ENCODE results near the gene SYPL1.

The SYPL1 gene

DNA sequence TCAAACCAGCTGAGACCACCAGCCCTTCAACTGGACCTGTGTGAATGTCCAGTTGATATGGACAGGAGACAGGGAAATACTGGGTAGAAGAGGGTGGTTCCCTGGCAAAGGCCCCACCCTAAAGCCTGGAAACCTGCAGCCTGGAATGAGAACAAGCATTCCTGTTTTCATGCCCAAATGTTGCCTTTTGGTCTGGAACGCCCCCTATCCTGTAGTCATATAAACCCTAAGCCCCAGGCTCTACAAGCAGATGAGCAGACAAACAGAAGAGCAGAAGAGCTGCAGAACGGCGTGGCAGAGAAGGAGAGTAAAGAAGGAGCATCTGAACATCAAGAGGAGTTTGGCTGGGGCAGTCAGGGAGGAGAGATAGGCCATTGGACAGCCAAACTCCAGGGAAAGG, 38.4 kb downstream of the SYPL1 start:
- H3K9me3 ChIP-seq: no peaks in the 10 kb centered on the region
- H3K4me3 ChIP-seq (ENCODE audit: low read depth, low read length): no peak overlapping the region
- H3K27me3 ChIP-seq: no peaks in the 10 kb centered on the region
- TF ChIP-seq, protein P1, sequence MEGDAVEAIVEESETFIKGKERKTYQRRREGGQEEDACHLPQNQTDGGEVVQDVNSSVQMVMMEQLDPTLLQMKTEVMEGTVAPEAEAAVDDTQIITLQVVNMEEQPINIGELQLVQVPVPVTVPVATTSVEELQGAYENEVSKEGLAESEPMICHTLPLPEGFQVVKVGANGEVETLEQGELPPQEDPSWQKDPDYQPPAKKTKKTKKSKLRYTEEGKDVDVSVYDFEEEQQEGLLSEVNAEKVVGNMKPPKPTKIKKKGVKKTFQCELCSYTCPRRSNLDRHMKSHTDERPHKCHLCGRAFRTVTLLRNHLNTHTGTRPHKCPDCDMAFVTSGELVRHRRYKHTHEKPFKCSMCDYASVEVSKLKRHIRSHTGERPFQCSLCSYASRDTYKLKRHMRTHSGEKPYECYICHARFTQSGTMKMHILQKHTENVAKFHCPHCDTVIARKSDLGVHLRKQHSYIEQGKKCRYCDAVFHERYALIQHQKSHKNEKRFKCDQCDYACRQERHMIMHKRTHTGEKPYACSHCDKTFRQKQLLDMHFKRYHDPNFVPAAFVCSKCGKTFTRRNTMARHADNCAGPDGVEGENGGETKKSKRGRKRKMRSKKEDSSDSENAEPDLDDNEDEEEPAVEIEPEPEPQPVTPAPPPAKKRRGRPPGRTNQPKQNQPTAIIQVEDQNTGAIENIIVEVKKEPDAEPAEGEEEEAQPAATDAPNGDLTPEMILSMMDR (IDR thresholded peaks at IDR 0.05; ENCODE audit: low read depth, low read length): no peak
- H3K4me1 ChIP-seq: no peaks in the 10 kb centered on the region
- no peaks in the 10 kb centered on the region for H3K36me3 ChIP-seq
- DNase-seq: no peak

DNA sequence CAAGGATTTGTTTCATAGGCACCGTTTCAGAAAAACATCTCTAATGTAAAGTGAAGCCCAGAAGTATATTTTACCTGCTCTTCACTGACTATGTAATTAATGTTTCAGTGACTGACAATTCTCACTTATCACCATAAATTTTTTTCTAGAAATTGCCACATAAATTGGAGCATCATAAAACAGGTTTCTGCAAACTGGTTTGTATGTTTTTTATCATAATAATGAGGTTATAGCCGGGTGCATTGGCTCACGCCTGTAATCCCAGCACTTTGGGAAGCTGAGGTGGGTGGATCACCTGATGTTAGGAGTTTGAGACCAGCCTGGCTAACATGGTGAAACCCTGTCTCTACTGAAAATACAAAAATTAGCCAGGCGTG, 39.4 kb downstream of the SYPL1 start:
- DNase-seq: no peak
- H3K9me3 ChIP-seq: no peaks in the 10 kb centered on the region
- no peak overlapping the region for H3K4me3 ChIP-seq (ENCODE audit: low read depth, low read length)
- no peaks in the 10 kb centered on the region for H3K36me3 ChIP-seq
- H3K4me1 ChIP-seq: no peaks in the 10 kb centered on the region
- H3K27me3 ChIP-seq: no peaks in the 10 kb centered on the region
- TF ChIP-seq, protein P1 (IDR thresholded peaks at IDR 0.05; ENCODE audit: low read depth, low read length): no peak

DNA sequence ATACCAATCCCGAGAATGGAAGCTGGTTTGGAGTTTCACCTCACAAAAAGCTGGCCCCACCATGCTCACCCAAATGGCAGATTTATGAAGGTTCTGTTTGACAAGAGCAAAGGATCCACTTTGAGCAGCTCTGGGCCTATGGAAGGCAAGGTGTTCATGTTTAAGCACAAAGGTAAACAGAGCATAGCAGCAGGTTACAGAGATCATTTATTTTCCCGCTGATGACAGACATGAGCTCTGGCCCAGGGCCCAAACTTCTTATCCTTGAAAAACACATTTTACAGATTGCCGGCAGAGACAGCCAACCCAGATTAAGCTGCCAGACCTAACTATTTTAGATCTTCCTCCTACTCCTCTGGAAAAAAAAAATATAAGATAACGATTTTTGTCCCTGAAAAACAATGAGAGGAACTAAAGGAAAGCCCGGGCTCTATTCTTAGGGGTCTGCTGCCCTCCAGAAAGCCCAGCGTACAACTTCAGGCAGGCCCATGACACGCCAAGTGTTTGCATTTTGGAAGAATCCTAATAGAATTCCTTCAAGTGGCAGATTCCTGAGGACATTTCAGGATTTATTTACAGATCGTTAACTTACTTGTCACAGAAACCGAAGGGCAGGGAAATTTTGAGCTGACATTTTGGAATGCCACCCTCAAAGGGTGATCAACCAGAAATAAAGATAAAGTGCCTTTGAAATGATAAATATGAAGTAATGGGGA, 40.0 kb downstream of the SYPL1 start:
- H3K36me3 ChIP-seq: no peaks in the 10 kb centered on the region
- no peaks in the 10 kb centered on the region for H3K27me3 ChIP-seq
- H3K9me3 ChIP-seq: no peaks in the 10 kb centered on the region
- no peak for DNase-seq
- H3K4me1 ChIP-seq: no peaks in the 10 kb centered on the region
- no peak overlapping the region for H3K4me3 ChIP-seq (ENCODE audit: low read depth, low read length)
- TF ChIP-seq, protein P1 (IDR thresholded peaks at IDR 0.05; ENCODE audit: low read depth, low read length): no peak

DNA sequence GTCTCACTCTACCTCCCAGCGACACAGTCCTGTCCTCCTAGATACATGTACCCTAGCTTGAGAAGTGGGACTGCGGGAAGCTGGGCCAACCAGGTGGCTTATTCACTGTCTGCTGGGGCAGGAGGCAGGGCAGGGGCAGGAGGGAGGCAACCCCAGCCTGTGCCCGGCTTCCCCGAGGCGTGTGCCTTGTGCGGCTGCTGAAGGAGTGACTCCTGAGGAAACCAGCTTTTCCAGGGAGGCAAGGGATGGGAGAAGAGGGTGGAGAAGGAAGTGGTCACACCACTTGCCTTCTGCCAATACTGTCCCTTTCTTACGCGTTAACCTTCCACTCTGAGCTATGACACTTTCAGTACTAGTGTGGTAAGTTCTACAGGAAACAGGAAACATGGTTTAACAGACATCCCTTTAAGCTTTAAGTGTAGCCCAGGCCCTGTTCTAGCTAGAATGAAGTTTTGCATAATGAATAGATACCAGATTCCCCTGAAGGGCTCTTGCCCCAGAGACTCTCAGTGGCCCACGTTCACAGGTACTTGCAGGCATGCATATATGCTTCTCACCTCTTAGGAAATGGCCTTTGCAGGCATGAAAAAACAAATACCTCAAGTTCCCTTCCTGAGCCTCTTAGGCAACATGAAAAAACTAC, 40.6 kb downstream of the SYPL1 start:
- no peak for DNase-seq
- Histone ChIP-seq H3K4me1 (no peaks in the 10 kb centered on the region), H3K4me3 (ENCODE audit: low read depth, low read length) (no peak overlapping the region), H3K27me3 (no peaks in the 10 kb centered on the region), H3K36me3 (no peaks in the 10 kb centered on the region), H3K9me3 (no peaks in the 10 kb centered on the region)
- TF ChIP-seq, protein P1 (IDR thresholded peaks at IDR 0.05; ENCODE audit: low read depth, low read length): no peak

DNA sequence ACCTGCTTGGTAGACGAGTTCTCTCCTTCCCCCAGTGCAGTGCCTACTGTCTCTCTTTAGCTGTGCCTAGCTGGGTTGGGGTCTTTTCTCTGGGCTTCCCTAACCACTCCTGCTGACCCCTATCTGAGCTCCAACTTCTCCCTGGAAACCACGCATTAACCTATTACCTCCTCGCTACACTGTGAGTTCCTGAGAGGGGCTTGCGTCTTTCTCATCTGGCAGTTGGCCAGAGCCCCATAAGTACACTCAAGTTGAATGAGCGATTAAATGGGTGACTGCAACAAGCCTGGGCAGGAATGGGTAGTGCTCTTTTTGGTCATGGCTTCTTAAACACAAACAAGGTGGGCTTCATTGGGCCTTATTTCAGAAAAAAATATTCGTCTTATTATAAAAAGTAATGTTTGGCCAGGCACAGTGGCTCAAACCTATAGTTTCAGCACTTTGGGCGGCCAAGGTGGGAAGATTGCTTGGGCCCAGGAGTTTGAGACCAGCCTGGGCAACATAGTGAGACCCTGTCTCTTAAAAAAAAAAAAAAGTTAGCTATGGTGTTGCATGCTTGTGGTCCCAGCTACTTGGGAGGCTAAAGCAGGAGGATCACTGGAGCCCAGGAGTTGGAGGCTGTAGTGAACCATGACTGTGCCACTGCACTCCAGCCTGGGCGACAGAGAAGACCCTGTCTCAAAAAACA, 41.4 kb downstream of the SYPL1 start:
- TF ChIP-seq, protein P1 (IDR thresholded peaks at IDR 0.05; ENCODE audit: low read depth, low read length): no peak
- peaks cover 1% of the 10 kb centered on the region for H3K4me1 ChIP-seq
- no peaks in the 10 kb centered on the region for H3K36me3 ChIP-seq
- H3K27me3 ChIP-seq: no peaks in the 10 kb centered on the region
- no peaks in the 10 kb centered on the region for H3K9me3 ChIP-seq
- H3K4me3 ChIP-seq (ENCODE audit: low read depth, low read length): no peak overlapping the region
- no peak for DNase-seq

DNA sequence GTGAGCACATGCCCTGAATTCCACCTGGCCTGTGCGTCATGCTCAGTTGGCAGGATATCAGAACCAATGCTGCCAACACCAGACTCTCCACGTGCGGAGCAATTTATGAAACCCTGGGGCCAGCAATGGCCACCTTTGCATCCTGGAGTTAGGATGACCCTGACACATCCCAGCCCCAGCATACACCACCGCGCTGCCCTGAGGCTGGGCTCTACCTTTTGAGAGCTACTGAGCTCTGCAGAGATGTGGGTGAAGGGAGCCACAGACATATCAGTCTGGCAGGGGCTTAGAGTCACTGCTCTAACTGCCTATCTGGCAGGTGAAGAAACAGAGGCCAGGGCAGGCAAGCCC, 41.9 kb downstream of the SYPL1 start:
- no peak for DNase-seq
- H3K27me3 ChIP-seq: no peaks in the 10 kb centered on the region
- H3K4me3 ChIP-seq (ENCODE audit: low read depth, low read length): no peak overlapping the region
- no peaks in the 10 kb centered on the region for H3K36me3 ChIP-seq
- no peaks in the 10 kb centered on the region for H3K9me3 ChIP-seq
- H3K4me1 ChIP-seq: peaks cover 6% of the 10 kb centered on the region
- TF ChIP-seq, protein P1 (IDR thresholded peaks at IDR 0.05; ENCODE audit: low read depth, low read length): no peak
